Keratinocyte (primary cell): Measurements from ENCODE around the gene SLC22A8. TPM values are rescaled to one million over a fixed set of nuclear protein-coding genes. Genes with fewer than 3 reads are reported as not detected.

ENCODE experiments used
- DNase-seq: peaks from one replicate; pipeline ENCODE4 v3.0.0-alpha.2; 2011; ENCODE audit warnings: low read depth, missing footprints, low spot score
- FAIRE-seq: peaks from 2 replicates; lab custom pipeline; 2011; peaks lifted over from hg19 to GRCh38; lab: Jason Lieb, UNC
- H2AFZ ChIP-seq: 2 replicates; pipeline ENCODE4 v1.6.0; 2012; ENCODE audit warnings: low read length, control low read depth, inconsistent platforms; ENCODE audit not compliant: control insufficient read depth
- H3K27ac ChIP-seq: 2 replicates; pipeline ENCODE4 v1.5.1; 2011; ENCODE audit warnings: low read length; ENCODE audit not compliant: control insufficient read depth, insufficient read depth
- H3K27me3 ChIP-seq: 3 replicates; pipeline ENCODE4 v1.6.0; 2011; ENCODE audit warnings: low read length; ENCODE audit not compliant: control insufficient read depth, insufficient read depth; ENCODE audit errors: extremely low read depth
- H3K36me3 ChIP-seq, 2 experiments: 2 replicates in 1 of 2; 3 replicates in 1 of 2; pipeline ENCODE4 v1.5.1; 2011; ENCODE audit warnings: low read length in 2 of 2, mild to moderate bottlenecking in 1 of 2; ENCODE audit not compliant: control insufficient read depth in 2 of 2, insufficient read depth in 2 of 2; ENCODE audit errors: extremely low read depth in 1 of 2
- H3K4me1 ChIP-seq: 3 replicates; pipeline ENCODE4 v1.5.1; 2011; ENCODE audit warnings: low read length; ENCODE audit not compliant: control insufficient read depth, insufficient read depth; ENCODE audit errors: extremely low read depth
- H3K4me2 ChIP-seq: 3 replicates; pipeline ENCODE4 v1.6.0; 2011; ENCODE audit warnings: low read depth, low read length; ENCODE audit not compliant: control insufficient read depth, insufficient read depth; ENCODE audit errors: extremely low read depth
- H3K4me3 ChIP-seq, 3 experiments: fragments of 200-600 bp in 1 of 3; sonication (generic) in 1 of 3; 2 replicates in 2 of 3; 3 replicates in 1 of 3; pipeline ENCODE4 v1.5.1; 2011 to 2016; ENCODE audit warnings: low read length in 3 of 3, mild to moderate bottlenecking in 3 of 3, control low read depth in 2 of 3, inconsistent platforms in 1 of 3, low read depth in 1 of 3, mixed read lengths in 1 of 3, mixed run types in 1 of 3, moderate library complexity in 1 of 3; ENCODE audit not compliant: control insufficient read depth in 2 of 3, insufficient read depth in 2 of 3; ENCODE audit errors: extremely low read depth in 1 of 3
- H3K79me2 ChIP-seq: 2 replicates; pipeline ENCODE4 v1.6.0; 2012; ENCODE audit warnings: low read length; ENCODE audit not compliant: control insufficient read depth, insufficient read depth
- H3K9ac ChIP-seq: 3 replicates; pipeline ENCODE4 v1.6.0; 2011; ENCODE audit warnings: low read length; ENCODE audit not compliant: control insufficient read depth, insufficient read depth; ENCODE audit errors: extremely low read depth
- H3K9me1 ChIP-seq: 3 replicates; pipeline ENCODE4 v1.6.0; 2011; ENCODE audit warnings: low read length; ENCODE audit not compliant: control insufficient read depth, insufficient read depth; ENCODE audit errors: extremely low read depth
- H3K9me3 ChIP-seq: 2 replicates; pipeline ENCODE4 v1.5.1; 2012; ENCODE audit warnings: low read depth, low read length; ENCODE audit not compliant: control insufficient read depth
- H4K20me1 ChIP-seq: 3 replicates; pipeline ENCODE4 v1.6.0; 2011; ENCODE audit warnings: low read length; ENCODE audit not compliant: control insufficient read depth, insufficient read depth; ENCODE audit errors: extremely low read depth
- CTCF ChIP-seq, 3 experiments: IDR thresholded peaks in 1 of 3; conservative IDR thresholded peaks in 1 of 3; optimal IDR thresholded peaks in 1 of 3; 2 replicates in 2 of 3; 3 replicates in 1 of 3; pipeline versions ENCODE3 to v1.5.1; 2011; ENCODE audit warnings: low read length in 3 of 3, mild to moderate bottlenecking in 3 of 3, moderate library complexity in 2 of 3, control low read depth in 1 of 3, inconsistent platforms in 1 of 3; ENCODE audit not compliant: insufficient read depth in 2 of 3; ENCODE audit errors: extremely low read depth in 1 of 3
- EZH2 ChIP-seq: IDR thresholded peaks from one replicate; pipeline ENCODE4 v1.6.1; 2012; ENCODE audit warnings: inconsistent platforms, mild to moderate bottlenecking, low read length, moderate library complexity
- dilution Hi-C: fragments of 300-500 bp; cut with MboI; formaldehyde crosslinking; loops from one replicate; pipeline ENCODE4 v1.7.0; 2020; ENCODE audit warnings: low sequenced_read_pairs; ENCODE audit not compliant: extremely low pct_ligation_motif_present
- polyA plus RNA-seq, 5 experiments: library from polyadenylated mRNA; depleted of rRNA in 3 of 5; stranded (reverse) in 3 of 5; stranded (forward) in 1 of 5; unstranded in 1 of 5; fragments of >200 nt; gene quantifications; 1 replicate in 1 of 5; 2 replicates in 3 of 5; 3 replicates in 1 of 5; pipeline versions ENCODE4 v1.2.1 to v1.2.3, GENCODE V29; 2011 to 2012; ENCODE audit warnings: missing spikeins in 2 of 5, low read depth in 1 of 5, low replicate concordance in 1 of 5

The SLC22A8 gene
- polyA plus RNA-seq, 1 donor (not counting 4 experiments of a cell fraction or from before 2014, with no cell fraction given), result not detected

- H3K9me3 ChIP-seq, result no peaks in the 10 kb centered on the region
- no peak overlapping the region for H3K27ac ChIP-seq
- no peaks in the 10 kb centered on the region for H3K36me3 ChIP-seq
- DNase-seq (no peak), FAIRE-seq (no peak)
- TF ChIP-seq CTCF (optimal IDR thresholded peaks at IDR 0.05 in 1 of 3, IDR thresholded peaks at IDR 0.05 in 1 of 3, conservative IDR thresholded peaks at IDR 0.05 in 1 of 3; ENCODE audit: extremely low read depth in 1 of 3, insufficient read depth in 2 of 3, low read length in 3 of 3) (no peak), EZH2 (no peak)
- H4K20me1 ChIP-seq, result no peaks in the 10 kb centered on the region
- H3K4me3 ChIP-seq, result no peak overlapping the region
- dilution Hi-C loops, result no loop called here
- no peaks in the 10 kb centered on the region for H3K9me1 ChIP-seq
- no peak overlapping the region for H2AFZ ChIP-seq
- H3K4me2 ChIP-seq, result no peak overlapping the region
- H3K9ac ChIP-seq, result no peak overlapping the region
- H3K27me3 ChIP-seq, result no peaks in the 10 kb centered on the region
- no peaks in the 10 kb centered on the region for H3K4me1 ChIP-seq
- H3K79me2 ChIP-seq, result no peaks in the 10 kb centered on the region
These were observed 3.2 kb downstream of the SLC22A8 start for GRCh38 chr11:63012430-63012829.

GRCh38 chr11:63010934-63011439, 4.7 kb downstream of the SLC22A8 start:
- H3K9ac ChIP-seq, result no peak overlapping the region
- no peak overlapping the region for H2AFZ ChIP-seq
- H3K27ac ChIP-seq, result no peak overlapping the region
- H4K20me1 ChIP-seq, result no peaks in the 10 kb centered on the region
- H3K27me3 ChIP-seq, result no peaks in the 10 kb centered on the region
- H3K4me2 ChIP-seq, result no peak overlapping the region
- H3K9me1 ChIP-seq, result no peaks in the 10 kb centered on the region
- H3K4me3 ChIP-seq, result no peak overlapping the region
- no peaks in the 10 kb centered on the region for H3K4me1 ChIP-seq
- no peaks in the 10 kb centered on the region for H3K36me3 ChIP-seq
- H3K9me3 ChIP-seq, result no peaks in the 10 kb centered on the region
- no peaks in the 10 kb centered on the region for H3K79me2 ChIP-seq
- TF ChIP-seq EZH2 (no peak), CTCF (optimal IDR thresholded peaks at IDR 0.05 in 1 of 3, IDR thresholded peaks at IDR 0.05 in 1 of 3, conservative IDR thresholded peaks at IDR 0.05 in 1 of 3; ENCODE audit: extremely low read depth in 1 of 3, insufficient read depth in 2 of 3, low read length in 3 of 3) (no peak)
- DNase-seq (no peak), FAIRE-seq (no peak)
- dilution Hi-C loops, result no loop called here
